DMS53 (cell line): ENCODE measurements around the gene RAB4B.
A peak's percentile ranks its signal among the peaks of the same experiment; 100 is the strongest.
"Not testable (repeated sequence)": the region's sequence is repeated elsewhere in the genome, so short reads cannot be mapped to it uniquely, and the experiment has no call there.

ENCODE experiments used
- DNase-seq: peaks from one replicate; lab custom pipeline; 2025; lab: John Stamatoyannopoulos, UW

The RAB4B gene

GRCh38 chr19:40777937-40778705, at the start of gene RAB4B:
Gene RAB4B, plus strand, starts transcription at chr19:40778247. Its CDS starts 129 bp downstream, at chr19:40778376.
- peak; percentile 100 for DNase-seq

GRCh38 chr19:40730065-40730464, 48.0 kb upstream of the RAB4B start:
- DNase-seq, result not testable (repeated sequence)

- DNase-seq, result not testable (repeated sequence)
Measured at GRCh38 chr19:40732304-40732703, 45.7 kb upstream of the RAB4B start.

- DNase-seq, result no peak
Measured at GRCh38 chr19:40733149-40733548, 44.9 kb upstream of the RAB4B start.

GRCh38 chr19:40735013-40735771, 42.9 kb upstream of the RAB4B start:
- DNase-seq, result no peak

GRCh38 chr19:40736661-40737060, 41.4 kb upstream of the RAB4B start:
- DNase-seq, result no peak

GRCh38 chr19:40737102-40737644, 40.9 kb upstream of the RAB4B start:
- DNase-seq, result no peak

- no peak for DNase-seq
Measured at GRCh38 chr19:40739030-40739839, 38.8 kb upstream of the RAB4B start.

- DNase-seq, result no peak
Measured at GRCh38 chr19:40739871-40740703, 38.0 kb upstream of the RAB4B start.

- DNase-seq, result no peak
Measured at GRCh38 chr19:40740747-40741146, 37.3 kb upstream of the RAB4B start.

- DNase-seq, result no peak
Measured at GRCh38 chr19:40741527-40742390, 36.3 kb upstream of the RAB4B start.

- no peak for DNase-seq
Measured at GRCh38 chr19:40742477-40742876, 35.6 kb upstream of the RAB4B start.

- DNase-seq, result no peak
Measured at GRCh38 chr19:40742886-40743285, 35.2 kb upstream of the RAB4B start.

- no peak for DNase-seq
Measured at GRCh38 chr19:40743926-40744325, 34.1 kb upstream of the RAB4B start.

GRCh38 chr19:40744554-40745401, 33.3 kb upstream of the RAB4B start:
- peak; percentile 42 for DNase-seq

GRCh38 chr19:40745402-40745780, 32.7 kb upstream of the RAB4B start:
- DNase-seq, result no peak

GRCh38 chr19:40747536-40747935, 30.5 kb upstream of the RAB4B start:
- no peak for DNase-seq

GRCh38 chr19:40750058-40750873, 27.8 kb upstream of the RAB4B start, which contains the start of gene ACTMAP:
Gene ACTMAP, minus strand, starts transcription at chr19:40750477. Its CDS starts 674 bp downstream, at chr19:40749803.
- peak; percentile 100 for DNase-seq
